ENCODE measurements around the gene BABAM2. TPM values are rescaled to one million over a fixed set of nuclear protein-coding genes. Genes with fewer than 3 reads are reported as not detected.
A peak's percentile ranks its signal among the peaks of the same experiment; 100 is the strongest.

The BABAM2 gene
- total RNA-seq, 1 experiment from 2014 or later, result 16.3 TPM

DNA sequence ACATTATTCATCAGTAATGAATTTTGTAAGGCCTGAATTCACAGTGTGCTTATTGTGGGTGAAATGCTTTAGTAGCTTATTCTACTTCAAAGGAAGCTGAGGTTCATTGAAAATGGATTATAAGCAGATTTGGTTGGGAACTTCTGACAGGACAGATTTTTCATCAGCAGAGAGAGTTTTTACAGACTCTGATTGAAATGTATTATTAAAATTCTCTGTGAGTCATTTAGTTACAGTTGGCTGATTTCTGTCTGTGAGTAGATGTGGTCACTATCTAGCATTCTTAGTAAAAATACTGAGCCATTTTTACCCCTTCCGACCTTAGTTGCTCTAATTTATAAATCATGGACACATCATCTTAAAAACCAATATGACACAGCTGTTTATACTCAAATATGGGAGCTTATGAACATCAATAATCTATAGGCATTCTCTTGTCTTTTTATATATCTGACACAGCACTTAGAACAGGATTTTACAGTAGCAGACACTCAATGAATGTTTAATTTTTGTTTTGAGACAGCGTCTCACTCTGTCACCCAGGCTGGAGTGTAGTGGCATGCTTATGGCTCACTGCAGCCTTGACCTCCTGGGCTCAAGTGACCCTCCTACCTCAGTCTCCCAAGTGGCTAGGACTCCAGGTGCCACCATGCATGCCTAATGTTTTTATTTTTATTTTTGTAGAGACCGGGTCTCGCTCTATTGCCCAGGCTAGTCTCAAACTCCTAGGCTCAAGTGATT is 239.6 kb downstream of the BABAM2 start:
- Histone ChIP-seq H3K4me2 (ENCODE audit: low read length) (no peak overlapping the region), H3K9ac (ENCODE audit: low read length) (no peak overlapping the region), H4K20me1 (ENCODE audit: low read length) (no peaks in the 10 kb centered on the region), H2AFZ (ENCODE audit: low read length) (no peak overlapping the region), H3K79me2 (ENCODE audit: low read length) (no peaks in the 10 kb centered on the region), H3K27ac (ENCODE audit: low read length) (no peak overlapping the region; the same call in 1 of the 2 replicates), H3K4me3 (ENCODE audit: low read length) (no peak overlapping the region), H3F3A (ENCODE audit: low read length, unreplicated experiment) (no peaks in the 10 kb centered on the region), H3K9me2 (replicated peaks; ENCODE audit: low read length) (no peaks in the 10 kb centered on the region), H3K9me3 (ENCODE audit: low read length) (no peaks in the 10 kb centered on the region), H3K4me1 (ENCODE audit: insufficient read depth, low read length) (peaks cover 33% of the 10 kb centered on the region), H3K27me3 (ENCODE audit: low read length) (no peaks in the 10 kb centered on the region), H3K36me3 (ENCODE audit: low read depth, low read length) (no peaks in the 10 kb centered on the region)
- ChIA-PET POLR2A (ENCODE audit: unreplicated experiment) (no interaction called here), CTCF (no interaction called here)
- no peak for TF ChIP-seq EZH2 (IDR thresholded peaks at IDR 0.05; ENCODE audit: low read length, unreplicated experiment)
- TF ChIP-seq EZH2phosphoT487 (IDR thresholded peaks at IDR 0.05; ENCODE audit: borderline replicate concordance, low read length), result no peak
- TF ChIP-seq CTCF (conservative IDR thresholded peaks at IDR 0.05; ENCODE audit: low read depth, low read length), result no peak
- no TSS peak for BruUV-seq (replicated peaks)
- ATAC-seq (no peak), DNase-seq (peak; percentile 42)
- intact Hi-C loops (cut with micrococcal nuclease), result loop anchor here (2.0 to 5.0 kb wide), 2 partner anchors 43 to 175 kb away; no protein-coding TSS in a partner anchor

DNA sequence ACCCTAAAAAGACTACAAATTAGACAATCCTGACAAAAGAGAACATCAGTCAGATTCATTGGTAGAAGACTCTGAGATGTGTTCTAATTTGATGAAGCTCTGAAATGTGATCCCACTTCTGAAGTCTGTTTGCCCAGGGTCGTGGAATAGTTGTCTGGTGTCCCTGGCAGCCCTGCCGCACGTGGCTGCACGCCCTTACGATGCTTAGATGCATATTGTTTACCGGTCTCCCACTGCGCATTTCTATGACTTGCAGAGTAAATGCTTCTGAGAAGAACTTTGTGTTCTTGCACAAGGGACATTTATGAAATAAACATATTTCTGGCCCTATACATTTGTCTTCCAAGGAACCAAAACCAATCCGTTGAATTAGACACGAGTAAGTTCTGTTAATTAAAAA is 243.2 kb downstream of the BABAM2 start:
- H3K9me2 ChIP-seq (replicated peaks; ENCODE audit: low read length), result no peaks in the 10 kb centered on the region
- no peak overlapping the region for H3K9ac ChIP-seq (ENCODE audit: low read length)
- no peaks in the 10 kb centered on the region for H3K79me2 ChIP-seq (ENCODE audit: low read length)
- DNase-seq, result no peak
- POLR2A ChIA-PET (ENCODE audit: unreplicated experiment), result no interaction called here
- no peak overlapping the region for H3K4me2 ChIP-seq (ENCODE audit: low read length)
- H3F3A ChIP-seq (ENCODE audit: low read length, unreplicated experiment), result no peaks in the 10 kb centered on the region
- H3K4me1 ChIP-seq (ENCODE audit: insufficient read depth, low read length), result peaks cover 32% of the 10 kb centered on the region
- no peaks in the 10 kb centered on the region for H3K27me3 ChIP-seq (ENCODE audit: low read length)
- intact Hi-C loops (cut with micrococcal nuclease), result no loop called here
- H3K27ac ChIP-seq (ENCODE audit: low read length), result no peak overlapping the region
- H3K36me3 ChIP-seq (ENCODE audit: low read depth, low read length), result no peaks in the 10 kb centered on the region
- no peak for ATAC-seq
- TF ChIP-seq EZH2phosphoT487 (IDR thresholded peaks at IDR 0.05; ENCODE audit: borderline replicate concordance, low read length), result no peak
- TF ChIP-seq EZH2 (IDR thresholded peaks at IDR 0.05; ENCODE audit: low read length, unreplicated experiment), result no peak
- no peak for TF ChIP-seq CTCF (conservative IDR thresholded peaks at IDR 0.05; ENCODE audit: low read depth, low read length)
- CTCF ChIA-PET, result interaction anchor here (0.6 kb wide), 2 partner anchors 278 to 1078 kb away, joined by 4 to 5 read pairs; no protein-coding TSS in a partner anchor
- H4K20me1 ChIP-seq (ENCODE audit: low read length), result no peaks in the 10 kb centered on the region
- no peaks in the 10 kb centered on the region for H3K9me3 ChIP-seq (ENCODE audit: low read length)
- BruUV-seq (replicated peaks), result no TSS peak
- no peak overlapping the region for H3K4me3 ChIP-seq (ENCODE audit: low read length)
- no peak overlapping the region for H2AFZ ChIP-seq (ENCODE audit: low read length)

GRCh38 chr2:28134262-28134812 is 243.8 kb downstream of the BABAM2 start:
- no peak overlapping the region for H3K4me2 ChIP-seq (ENCODE audit: low read length)
- no peaks in the 10 kb centered on the region for H4K20me1 ChIP-seq (ENCODE audit: low read length)
- no peaks in the 10 kb centered on the region for H3K79me2 ChIP-seq (ENCODE audit: low read length)
- ATAC-seq (peak; percentile 45), DNase-seq (peak; percentile 50)
- no peaks in the 10 kb centered on the region for H3F3A ChIP-seq (ENCODE audit: low read length, unreplicated experiment)
- intact Hi-C loops (cut with micrococcal nuclease), result no loop called here
- H3K27ac ChIP-seq (ENCODE audit: low read length), result no peak overlapping the region
- H3K4me3 ChIP-seq (ENCODE audit: low read length), result no peak overlapping the region
- TF ChIP-seq EZH2phosphoT487 (IDR thresholded peaks at IDR 0.05; ENCODE audit: borderline replicate concordance, low read length), result no peak
- no peak for TF ChIP-seq CTCF (conservative IDR thresholded peaks at IDR 0.05; ENCODE audit: low read depth, low read length)
- no peak for TF ChIP-seq EZH2 (IDR thresholded peaks at IDR 0.05; ENCODE audit: low read length, unreplicated experiment)
- ChIA-PET CTCF (interaction anchor here (0.6 kb wide), 2 partner anchors 278 to 1078 kb away, joined by 4 to 5 read pairs; no protein-coding TSS in a partner anchor), POLR2A (ENCODE audit: unreplicated experiment) (no interaction called here)
- no peaks in the 10 kb centered on the region for H3K9me2 ChIP-seq (replicated peaks; ENCODE audit: low read length)
- H3K9ac ChIP-seq (ENCODE audit: low read length), result no peak overlapping the region
- no peaks in the 10 kb centered on the region for H3K27me3 ChIP-seq (ENCODE audit: low read length)
- no peak overlapping the region for H2AFZ ChIP-seq (ENCODE audit: low read length)
- peaks cover 26% of the 10 kb centered on the region for H3K4me1 ChIP-seq (ENCODE audit: insufficient read depth, low read length)
- no peaks in the 10 kb centered on the region for H3K9me3 ChIP-seq (ENCODE audit: low read length)
- no TSS peak for BruUV-seq (replicated peaks)
- no peaks in the 10 kb centered on the region for H3K36me3 ChIP-seq (ENCODE audit: low read depth, low read length)

All from PC-3 (cell line).